Heart left ventricle (tissue), 16 donors: ENCODE data around the gene CACNA1F. TPM values are rescaled to one million over a fixed set of nuclear protein-coding genes. Genes with fewer than 3 reads are reported as not detected.

Source experiments
- ATAC-seq, 4 donors: fragments of 200-7000 bp; cut with Tn5 transposase; one replicate each; pipeline ENCODE4 v1.9.1; 2020 to 2022; ENCODE audit warnings: moderate library complexity in 4 of 4, mild to moderate bottlenecking in 3 of 4, moderate number of reproducible peaks in 1 of 4
- DNase-seq, 5 donors: peaks; one replicate each; pipeline ENCODE4 v3.0.0-alpha.2; 2020
- H3K27ac ChIP-seq, 12 donors: fragments of 200-600 bp; sonication (generic) in 4 of 12; one replicate each; pipeline versions ENCODE4 v1.5.0 to v1.8.0; 2016 to 2022; ENCODE audit warnings: mild to moderate bottlenecking in 2 of 12
- H3K27me3 ChIP-seq, 9 donors: fragments of 200-600 bp; sonication (generic) in 2 of 9; one replicate each; pipeline versions ENCODE4 v1.5.1 to v1.8.0; 2016 to 2022; ENCODE audit warnings: mild to moderate bottlenecking in 3 of 9
- H3K36me3 ChIP-seq, 9 donors: fragments of 200-600 bp; sonication (generic) in 2 of 9; one replicate each; pipeline versions ENCODE4 v1.5.0 to v1.8.0; 2018 to 2022; ENCODE audit warnings: mild to moderate bottlenecking in 2 of 9
- H3K4me1 ChIP-seq, 12 donors: fragments of 200-600 bp; sonication (generic) in 4 of 12; one replicate each; pipeline versions ENCODE4 v1.5.0 to v1.8.0; 2016 to 2022; ENCODE audit warnings: mild to moderate bottlenecking in 3 of 12
- H3K4me3 ChIP-seq, 12 donors: fragments of 200-600 bp; sonication (generic) in 4 of 12; one replicate each; pipeline versions ENCODE4 v1.5.0 to v1.8.0; 2017 to 2022; ENCODE audit warnings: mild to moderate bottlenecking in 9 of 12, moderate library complexity in 4 of 12
- H3K9me3 ChIP-seq, 12 donors: fragments of 200-600 bp; sonication (generic) in 4 of 12; one replicate each; pipeline versions ENCODE4 v1.5.0 to v1.8.0; 2016 to 2022; ENCODE audit warnings: mild to moderate bottlenecking in 1 of 12
- POLR2A ChIP-seq, 2 donors: fragments of 450-650 bp; IDR thresholded peaks; one replicate each; pipeline ENCODE4 v1.6.1; 2017; ENCODE audit warnings: antibody characterized with exemption in 2 of 2, mild to moderate bottlenecking in 2 of 2, moderate library complexity in 2 of 2
- WGBS, 4 donors: extraction: QIAGEN DNeasy Blood & Tissue Kit in 2 of 4; methylation state at CpG; one replicate each; pipeline versions ENCODE4 v1.1.5 to v1.1.7; 2013 to 2018; 5-methylcytosine and 5-hydroxymethylcytosine counted together
- intact Hi-C, 10 donors: fragments of 100-400 bp; cut with DNase I; formaldehyde crosslinking; loops; one replicate each; pipeline versions ENCODE4 v1.11.1 to v1.14.2; 2022
- polyA plus RNA-seq, 2 donors: library from polyadenylated mRNA; stranded (reverse); fragments of 200-250 nt; gene quantifications; one replicate each; pipeline ENCODE4 v1.2.3, GENCODE V29; 2013
- total RNA-seq, 9 donors: library from RNA; depleted of rRNA in 2 of 9; stranded (reverse); fragments of >200 nt in 2 of 9; fragmentation: NEBNext Ultra II Directional in 3 of 9; extraction: Animal tissue kit (Norgen Biotek cat#: 25700) in 3 of 9; gene quantifications; one replicate each; pipeline versions ENCODE4 v1.1.0 to v1.2.4, GENCODE V29; 2016 to 2023
- TF ChIP-seq, protein P1 (sequence below), 12 donors: fragments of 200-600 bp; sonication (generic) in 4 of 12; IDR thresholded peaks; one replicate each; pipeline versions ENCODE4 v1.5.0 to v1.8.0; 2018 to 2022; ENCODE audit warnings: antibody characterized with exemption in 12 of 12, mild to moderate bottlenecking in 5 of 12
- donor health status: ischemic (EF 13 %, LVEDD 7.1; RV severe dilation, severe dysfunction).
- donor health status: healthy with polysubstance abuse.
- donor health status: DM: no; HTN: yes; CAD: no.
- donor health status: DM: no; HTN: no; CAD: no.
- donor health status: ischemic (EF 25% LVEDD 6.9; RV normal size, moderate dysfunction).
- donor health status: ischemic (EF 25% LVEDD 5.7; RV mildly dilated, moderate dysfunction).
- donor health status: healthy.
- donor health status: DM: yes; HTN: yes; CAD: no.
- donor health status: ischemic (EF 35%, LVEDD 5.7; RV mildly dilated, moderate dysfunction).
- donor health status: nonischemic (EF 11% LVEDD 7.7; RV severe dilation, severe dysfunction).
- donor health status: DM: yes; HTN: yes; CAD: no.
- donor health status: PGD.
- donor health status: ischemic (EF 29% LVEDD 5.4; RV normal size, mild dysfunction).
- donor health status: nonischemic (EF 23%, LVEDD 6.1; RV moderate dilation, normal function).

The CACNA1F gene
- total and polyA plus RNA-seq, 11 donors: 0.04 to 0.37 (median 0.07) TPM; not detected in 3

DNA sequence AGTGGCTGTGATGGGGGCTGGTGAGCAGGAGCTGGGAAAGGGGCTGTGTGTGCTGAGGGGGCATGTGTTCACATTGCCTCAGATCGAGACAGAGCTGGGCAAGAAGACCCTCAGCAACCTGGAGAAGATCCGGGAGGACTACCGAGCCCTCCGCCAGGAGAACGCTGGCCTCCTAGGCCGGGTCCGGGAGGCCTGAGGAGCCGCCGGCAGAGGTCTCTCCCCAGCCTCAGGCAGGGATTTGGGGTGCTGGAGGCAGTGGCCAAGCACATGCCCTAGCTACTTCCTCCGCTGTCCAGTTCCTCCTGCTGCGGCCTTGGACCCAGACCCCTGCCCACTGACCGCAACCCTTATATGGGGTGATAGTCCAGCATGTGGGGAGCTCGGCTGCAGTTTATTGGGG lies 16.9 kb upstream of the CACNA1F start:
- ATAC-seq (no peak), DNase-seq (no peak)
- H3K4me1 ChIP-seq: no peaks in the 10 kb centered on the region
- H3K4me3 ChIP-seq: no peak overlapping the region
- H3K27me3 ChIP-seq: no peaks in the 10 kb centered on the region
- intact Hi-C loops: no loop called here
- TF ChIP-seq, protein P1, sequence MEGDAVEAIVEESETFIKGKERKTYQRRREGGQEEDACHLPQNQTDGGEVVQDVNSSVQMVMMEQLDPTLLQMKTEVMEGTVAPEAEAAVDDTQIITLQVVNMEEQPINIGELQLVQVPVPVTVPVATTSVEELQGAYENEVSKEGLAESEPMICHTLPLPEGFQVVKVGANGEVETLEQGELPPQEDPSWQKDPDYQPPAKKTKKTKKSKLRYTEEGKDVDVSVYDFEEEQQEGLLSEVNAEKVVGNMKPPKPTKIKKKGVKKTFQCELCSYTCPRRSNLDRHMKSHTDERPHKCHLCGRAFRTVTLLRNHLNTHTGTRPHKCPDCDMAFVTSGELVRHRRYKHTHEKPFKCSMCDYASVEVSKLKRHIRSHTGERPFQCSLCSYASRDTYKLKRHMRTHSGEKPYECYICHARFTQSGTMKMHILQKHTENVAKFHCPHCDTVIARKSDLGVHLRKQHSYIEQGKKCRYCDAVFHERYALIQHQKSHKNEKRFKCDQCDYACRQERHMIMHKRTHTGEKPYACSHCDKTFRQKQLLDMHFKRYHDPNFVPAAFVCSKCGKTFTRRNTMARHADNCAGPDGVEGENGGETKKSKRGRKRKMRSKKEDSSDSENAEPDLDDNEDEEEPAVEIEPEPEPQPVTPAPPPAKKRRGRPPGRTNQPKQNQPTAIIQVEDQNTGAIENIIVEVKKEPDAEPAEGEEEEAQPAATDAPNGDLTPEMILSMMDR (IDR thresholded peaks at IDR 0.05): no peak
- TF ChIP-seq POLR2A (IDR thresholded peaks at IDR 0.05): no peak
- no peak overlapping the region for H3K27ac ChIP-seq
- H3K36me3 ChIP-seq: peaks cover 0 to 28% (median 3%) of the 10 kb centered on the region in 9 donors
- H3K9me3 ChIP-seq: no peaks in the 10 kb centered on the region
- WGBS, 4 donors: 80 to 99% (median 93%) methylated on average over 11 to 13 of the region's 13 CpGs

DNA sequence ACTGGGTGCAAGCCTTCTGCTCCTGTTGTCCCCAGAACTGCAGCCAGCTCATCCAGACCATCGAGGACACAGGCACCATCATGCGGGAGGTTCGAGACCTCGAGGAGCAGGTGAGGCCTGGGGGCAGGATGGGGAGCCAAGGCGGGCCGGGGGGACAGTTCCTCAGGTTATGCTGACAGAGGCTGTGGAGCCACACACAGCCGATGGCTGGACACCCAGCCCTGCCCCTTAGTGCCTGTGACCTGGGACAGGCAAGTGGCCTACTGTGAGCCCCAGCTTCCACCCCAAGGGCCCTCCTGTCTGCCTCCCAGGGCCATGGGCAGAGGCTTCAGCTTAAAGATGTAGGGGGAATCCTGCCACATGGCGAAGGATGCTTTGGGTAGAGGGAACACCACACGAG lies 16.5 kb upstream of the CACNA1F start:
- intact Hi-C loops: no loop called here
- TF ChIP-seq, protein P1 (IDR thresholded peaks at IDR 0.05): no peak
- no peak for TF ChIP-seq POLR2A (IDR thresholded peaks at IDR 0.05)
- no peak overlapping the region for H3K27ac ChIP-seq
- no peak overlapping the region for H3K4me3 ChIP-seq
- no peaks in the 10 kb centered on the region for H3K4me1 ChIP-seq
- DNase-seq (no peak), ATAC-seq (no peak)
- 85 to 93% (median 91%) methylated on average over 7 to 9 of the region's 9 CpGs for WGBS, 4 donors
- H3K36me3 ChIP-seq: peaks cover 0 to 32% (median 3%) of the 10 kb centered on the region in 9 donors
- H3K27me3 ChIP-seq: no peaks in the 10 kb centered on the region
- no peaks in the 10 kb centered on the region for H3K9me3 ChIP-seq

DNA sequence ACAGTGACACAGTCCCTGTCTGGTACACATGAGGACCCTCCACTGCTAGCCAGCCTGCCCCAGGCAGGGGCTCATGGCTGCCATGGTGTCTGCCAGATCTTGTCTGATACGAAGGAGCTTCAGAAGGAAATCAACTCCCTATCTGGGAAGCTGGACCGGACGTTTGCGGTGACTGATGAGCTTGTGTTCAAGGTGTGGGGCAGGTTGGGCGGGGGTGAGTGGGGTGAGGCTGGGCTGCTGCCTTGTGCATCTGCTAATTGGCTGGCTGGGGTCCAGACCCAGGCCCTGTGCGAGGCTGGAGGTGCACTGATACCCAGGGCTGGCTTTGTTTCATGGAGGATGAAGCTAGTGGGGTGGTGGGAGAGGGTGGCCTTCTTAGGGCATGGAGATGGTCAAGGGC lies 15.9 kb upstream of the CACNA1F start:
- intact Hi-C loops: no loop called here
- no peak for ATAC-seq
- H3K36me3 ChIP-seq: peaks cover 0 to 37% (median 7%) of the 10 kb centered on the region in 9 donors

DNA sequence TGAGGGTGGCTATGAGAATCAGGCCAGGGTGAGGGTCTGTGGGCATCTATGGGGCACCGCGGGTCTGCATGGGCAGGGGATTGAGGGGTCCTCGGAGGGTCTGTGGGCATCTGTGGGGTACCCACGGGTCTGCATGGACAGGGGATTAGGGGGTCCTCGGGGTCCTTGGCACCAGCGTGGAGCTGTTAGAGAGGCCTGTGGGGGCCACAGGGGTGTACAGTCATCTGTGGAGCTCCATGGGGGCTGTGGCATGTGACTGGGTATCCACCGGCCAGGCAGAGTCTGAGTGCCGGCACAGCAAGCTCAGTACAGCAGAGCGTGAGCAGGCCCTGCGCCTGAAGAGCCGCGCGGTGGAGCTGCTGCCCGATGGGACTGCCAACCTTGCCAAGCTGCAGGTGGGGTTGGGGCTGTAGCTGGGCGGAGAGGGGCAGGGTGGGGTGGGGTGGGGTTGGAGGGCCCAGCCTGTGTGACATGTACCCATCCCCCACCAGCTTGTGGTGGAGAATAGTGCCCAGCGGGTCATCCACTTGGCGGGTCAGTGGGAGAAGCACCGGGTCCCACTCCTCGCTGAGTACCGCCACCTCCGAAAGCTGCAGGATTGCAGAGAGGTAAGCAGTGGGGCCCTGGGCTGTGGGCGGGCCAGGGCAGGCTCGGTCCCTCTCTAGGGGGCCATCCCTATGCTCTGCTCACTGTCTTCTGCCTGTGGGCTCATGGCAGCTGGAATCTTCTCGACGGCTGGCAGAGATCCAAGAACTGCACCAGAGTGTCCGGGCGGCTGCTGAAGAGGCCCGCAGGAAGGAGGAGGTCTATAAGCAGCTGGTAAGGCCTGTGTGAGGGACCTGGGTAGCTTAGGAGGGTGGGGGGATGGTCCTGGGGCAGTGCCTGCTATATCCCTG lies 15.0 kb upstream of the CACNA1F start:
- ATAC-seq (no peak), DNase-seq (no peak)
- no peak overlapping the region for H3K4me3 ChIP-seq
- H3K4me1 ChIP-seq: no peaks in the 10 kb centered on the region
- no peak for TF ChIP-seq POLR2A (IDR thresholded peaks at IDR 0.05)
- TF ChIP-seq, protein P1 (IDR thresholded peaks at IDR 0.05): no peak
- peaks cover 0 to 46% (median 15%) of the 10 kb centered on the region in 9 donors for H3K36me3 ChIP-seq
- intact Hi-C loops: no loop called here
- H3K9me3 ChIP-seq: no peaks in the 10 kb centered on the region
- no peaks in the 10 kb centered on the region for H3K27me3 ChIP-seq
- H3K27ac ChIP-seq: no peak overlapping the region
- WGBS, 4 donors: 72 to 85% (median 79%) methylated on average over 12 to 28 of the region's 28 CpGs

More for the DNA sequence above, 15.9 kb upstream of the CACNA1F start:
- DNase-seq: no peak
- TF ChIP-seq, protein P1 (IDR thresholded peaks at IDR 0.05): no peak
- no peak for TF ChIP-seq POLR2A (IDR thresholded peaks at IDR 0.05)
- Histone ChIP-seq H3K9me3 (no peaks in the 10 kb centered on the region), H3K4me1 (no peaks in the 10 kb centered on the region), H3K27me3 (no peaks in the 10 kb centered on the region), H3K27ac (no peak overlapping the region), H3K4me3 (no peak overlapping the region)
- 76 to 91% (median 85%) methylated on average over 6 of the region's 6 CpGs for WGBS, 4 donors
